ENCODE data around the gene FUZ. TPM values are rescaled to one million over a fixed set of nuclear protein-coding genes. Genes with fewer than 3 reads are reported as not detected.

FUZ gene
- total and polyA plus RNA-seq, 2 of the 8 experiments (the other 6 are each of a cell fraction or from before 2014, with no cell fraction given) = 28.4 to 33.9 TPM

- TF ChIP-seq YY1 (IDR thresholded peaks at IDR 0.05; ENCODE audit: low read depth, low read length) (no peak), CREB1 (IDR thresholded peaks at IDR 0.05) (peak; percentile 73), SRF (IDR thresholded peaks at IDR 0.05; ENCODE audit: low read depth, low read length) (no peak), TAF7 (optimal IDR thresholded peaks at IDR 0.05; ENCODE audit: borderline replicate concordance, low read depth, low read length) (no peak), SIX5 (IDR thresholded peaks at IDR 0.05; ENCODE audit: low read depth, low read length) (no peak), HDAC6 (IDR thresholded peaks at IDR 0.05; ENCODE audit: low read depth, low read length) (no peak), TCF12 (IDR thresholded peaks at IDR 0.05; ENCODE audit: low read depth, low read length) (no peak), EGR1 (IDR thresholded peaks at IDR 0.05; ENCODE audit: borderline replicate concordance, low read depth, low read length) (no peak), CTBP2 (IDR thresholded peaks at IDR 0.05; ENCODE audit: borderline replicate concordance, insufficient read depth, insufficient read length, low read length) (no peak), CHD1 (IDR thresholded peaks at IDR 0.05; ENCODE audit: low read depth, low read length) (no peak), USF2 (IDR thresholded peaks at IDR 0.05; ENCODE audit: low read length) (no peak), SIRT6 (IDR thresholded peaks at IDR 0.05; ENCODE audit: low read length) (no peak), ATF3 (IDR thresholded peaks at IDR 0.05; ENCODE audit: insufficient read depth, low read depth, low read length) (no peak), JUND (IDR thresholded peaks at IDR 0.05; ENCODE audit: low read length) (no peak), EP300 (IDR thresholded peaks at IDR 0.05; ENCODE audit: borderline replicate concordance in 1 of 2, low read depth in 2 of 2, low read length in 2 of 2) (no peak), RAD21 (IDR thresholded peaks at IDR 0.05 in 1 of 2, conservative IDR thresholded peaks at IDR 0.05 in 1 of 2; ENCODE audit: low read depth in 2 of 2, low read length in 2 of 2) (no peak), SP2 (IDR thresholded peaks at IDR 0.05; ENCODE audit: low read length) (no peak), SUZ12 (IDR thresholded peaks at IDR 0.05; ENCODE audit: low read length) (no peak), RXRA (IDR thresholded peaks at IDR 0.05; ENCODE audit: insufficient read depth, low read depth, low read length) (no peak), RFX5 (IDR thresholded peaks at IDR 0.05; ENCODE audit: borderline replicate concordance, low read depth, low read length) (no peak), POLR2A (IDR thresholded peaks at IDR 0.05; ENCODE audit: control extremely low read depth in 1 of 2, low read depth in 2 of 2, low read length in 2 of 2) (peak; percentile 66 to 80; a peak in 2 of 3 replicates), TAF1 (IDR thresholded peaks at IDR 0.05; ENCODE audit: low read depth, low read length) (peak; percentile 58; the same call in 1 of the 2 replicates), BACH1 (IDR thresholded peaks at IDR 0.05; ENCODE audit: low read length) (no peak), POU5F1 (IDR thresholded peaks at IDR 0.05; ENCODE audit: low read depth, low read length) (no peak), TEAD4 (IDR thresholded peaks at IDR 0.05; ENCODE audit: low read depth, low read length) (no peak), PHF8 (conservative IDR thresholded peaks at IDR 0.05; ENCODE audit: low read depth, low read length) (0 out of 2 replicates have a peak, but pooled peaks have one; percentile 35)
These were observed 4.4 kb downstream of the FUZ start (continued) for GRCh38 chr19:49808711-49809159.

All from H1 (cell line).